Natural killer cell (primary cell): ENCODE results near the gene BRSK1. TPM values are rescaled to one million over a fixed set of nuclear protein-coding genes. Genes with fewer than 3 reads are reported as not detected.

Experiments used
- ATAC-seq, 3 donors: fragments of 150-1000 bp in 2 of 3; fragments of 200-7000 bp in 1 of 3; cut with Tn5 transposase; 1 replicate in 1 of 3; 2 replicates in 2 of 3; pipeline ENCODE4 v1.10.0; 2021; ENCODE audit warnings: mild to moderate bottlenecking in 2 of 3, moderate library complexity in 2 of 3
- DNase-seq, 2 donors: peaks; one replicate each; pipeline versions ENCODE4 v3.0.0 to v3.0.0-alpha.2; 2013 to 2021; ENCODE audit warnings: mixed read lengths in 1 of 2
- H3K27ac ChIP-seq: one replicate; pipeline ENCODE4 v1.5.1; 2013; ENCODE audit warnings: mild to moderate bottlenecking, low read length
- H3K27me3 ChIP-seq: one replicate; pipeline ENCODE4 v1.6.1; 2013; ENCODE audit warnings: low read length; ENCODE audit not compliant: control insufficient read depth, insufficient read depth
- H3K36me3 ChIP-seq: one replicate; pipeline ENCODE4 v1.6.1; 2013; ENCODE audit warnings: low read length; ENCODE audit not compliant: control insufficient read depth, insufficient read depth
- H3K4me1 ChIP-seq: one replicate; pipeline ENCODE4 v1.6.1; 2013; ENCODE audit warnings: low read length; ENCODE audit not compliant: control insufficient read depth, insufficient read depth
- H3K4me3 ChIP-seq: one replicate; pipeline ENCODE4 v1.5.1; 2013; ENCODE audit warnings: low read length
- H3K9me3 ChIP-seq: one replicate; pipeline ENCODE4 v1.6.1; 2013; ENCODE audit warnings: low read length; ENCODE audit not compliant: control insufficient read depth, insufficient read depth
- H3K27ac Mint-ChIP-seq, 2 donors: one replicate each; pipeline ENCODE4 v1.8.0; 2022; ENCODE audit warnings: mild to moderate bottlenecking in 2 of 2, mixed read lengths in 2 of 2, moderate library complexity in 1 of 2
- H3K27me3 Mint-ChIP-seq, 2 donors: one replicate each; pipeline ENCODE4 v1.8.0; 2022; ENCODE audit warnings: low read depth in 2 of 2, mixed read lengths in 2 of 2
- H3K36me3 Mint-ChIP-seq: one replicate; pipeline ENCODE4 v1.8.0; 2022; ENCODE audit warnings: mixed read lengths
- H3K4me1 Mint-ChIP-seq, 2 donors: one replicate each; pipeline ENCODE4 v1.8.0; 2022; ENCODE audit warnings: mixed read lengths in 2 of 2
- H3K4me3 Mint-ChIP-seq: one replicate; pipeline ENCODE4 v1.8.0; 2022; ENCODE audit warnings: mild to moderate bottlenecking, moderate library complexity, mixed read lengths
- H3K9me3 Mint-ChIP-seq, 2 donors: one replicate each; pipeline ENCODE4 v1.8.0; 2022; ENCODE audit warnings: mixed read lengths in 2 of 2
- CTCF ChIP-seq: fragments of 200-600 bp; IDR thresholded peaks from one replicate; pipeline ENCODE4 v1.8.0; 2022; ENCODE audit warnings: antibody characterized with exemption
- WGBS: methylation state at CpG from one replicate; pipeline ENCODE4 v1.1.7; 2013; ENCODE audit warnings: missing lambda C conversion rate; ENCODE audit not compliant: insufficient coverage; 5-methylcytosine and 5-hydroxymethylcytosine counted together
- intact Hi-C: fragments of 100-400 bp; cut with micrococcal nuclease; formaldehyde crosslinking; loops from one replicate; pipeline ENCODE4 v1.14.2; 2022
- total RNA-seq, 4 donors: library from RNA; stranded (reverse); fragments of 120-200 nt in 1 of 4; gene quantifications; one replicate each; pipeline versions ENCODE4 v1.2.3 to v1.2.4, GENCODE V29; 2013 to 2022

The BRSK1 gene
- total RNA-seq, 3 donors from 2014 or later (not counting 1 experiment from before 2014, with no cell fraction given): 6.0 to 9.8 (median 6.5) TPM

- H3K4me1 ChIP-seq: peaks cover 15% of the 10 kb centered on the region
- ATAC-seq: no peak
- no peaks in the 10 kb centered on the region for H3K27me3 Mint-ChIP-seq
- H3K36me3 Mint-ChIP-seq: no peaks in the 10 kb centered on the region
- no peak overlapping the region for H3K27ac ChIP-seq
- no peaks in the 10 kb centered on the region for H3K9me3 Mint-ChIP-seq
- H3K4me3 ChIP-seq: no peak overlapping the region
- intact Hi-C loops: no loop called here
- no peak overlapping the region for H3K27ac Mint-ChIP-seq
- no peaks in the 10 kb centered on the region for H3K9me3 ChIP-seq
- H3K4me3 Mint-ChIP-seq: no peak overlapping the region
- WGBS: 93% methylated on average over 17 of the region's 17 CpGs
- no peaks in the 10 kb centered on the region for H3K36me3 ChIP-seq
- no peak for TF ChIP-seq CTCF
- DNase-seq: no peak
- H3K4me1 Mint-ChIP-seq: peaks cover 0 to 12% of the 10 kb centered on the region in 2 donors
- H3K27me3 ChIP-seq: no peaks in the 10 kb centered on the region
Measured at GRCh38 chr19:55305983-55306562, 22.3 kb downstream of the BRSK1 start.

GRCh38 chr19:55306712-55307111 is 22.9 kb downstream of the BRSK1 start:
- H3K27ac Mint-ChIP-seq: no peak overlapping the region
- Histone ChIP-seq H3K4me1 (peaks cover 8% of the 10 kb centered on the region), H3K36me3 (no peaks in the 10 kb centered on the region), H3K9me3 (no peaks in the 10 kb centered on the region), H3K4me3 (no peak overlapping the region), H3K27me3 (no peaks in the 10 kb centered on the region), H3K27ac (no peak overlapping the region)
- H3K4me1 Mint-ChIP-seq: peaks cover 0 to 6% of the 10 kb centered on the region in 2 donors
- H3K9me3 Mint-ChIP-seq: no peaks in the 10 kb centered on the region
- TF ChIP-seq CTCF: no peak
- ATAC-seq (no peak), DNase-seq (no peak)
- H3K4me3 Mint-ChIP-seq: no peak overlapping the region
- no peaks in the 10 kb centered on the region for H3K36me3 Mint-ChIP-seq
- WGBS: 87% methylated on average over 3 of the region's 3 CpGs
- intact Hi-C loops: no loop called here
- H3K27me3 Mint-ChIP-seq: no peaks in the 10 kb centered on the region

GRCh38 chr19:55308281-55308680 is 24.5 kb downstream of the BRSK1 start:
- no peak overlapping the region for H3K27ac ChIP-seq
- H3K27me3 Mint-ChIP-seq: no peaks in the 10 kb centered on the region
- H3K36me3 ChIP-seq: no peaks in the 10 kb centered on the region
- no peaks in the 10 kb centered on the region for H3K4me1 Mint-ChIP-seq
- H3K4me3 ChIP-seq: no peak overlapping the region
- no peaks in the 10 kb centered on the region for H3K4me1 ChIP-seq
- no peaks in the 10 kb centered on the region for H3K36me3 Mint-ChIP-seq
- no peaks in the 10 kb centered on the region for H3K9me3 Mint-ChIP-seq
- ATAC-seq (no peak), DNase-seq (no peak)
- 92% methylated on average over 10 of the region's 11 CpGs for WGBS
- no peaks in the 10 kb centered on the region for H3K9me3 ChIP-seq
- H3K4me3 Mint-ChIP-seq: no peak overlapping the region
- no peak overlapping the region for H3K27ac Mint-ChIP-seq
- intact Hi-C loops: no loop called here
- H3K27me3 ChIP-seq: no peaks in the 10 kb centered on the region
- no peak for TF ChIP-seq CTCF

- H3K27ac Mint-ChIP-seq: no peak overlapping the region
- H3K4me3 Mint-ChIP-seq: no peak overlapping the region
- WGBS: 91% methylated on average over 5 of the region's 5 CpGs
- H3K36me3 ChIP-seq: no peaks in the 10 kb centered on the region
- H3K9me3 Mint-ChIP-seq: no peaks in the 10 kb centered on the region
- ATAC-seq (no peak), DNase-seq (no peak)
- no peak for TF ChIP-seq CTCF
- no peak overlapping the region for H3K4me3 ChIP-seq
- no peak overlapping the region for H3K27ac ChIP-seq
- no peaks in the 10 kb centered on the region for H3K27me3 Mint-ChIP-seq
- no peaks in the 10 kb centered on the region for H3K27me3 ChIP-seq
- H3K4me1 Mint-ChIP-seq: no peaks in the 10 kb centered on the region
- intact Hi-C loops: no loop called here
- H3K4me1 ChIP-seq: no peaks in the 10 kb centered on the region
- H3K36me3 Mint-ChIP-seq: no peaks in the 10 kb centered on the region
- H3K9me3 ChIP-seq: no peaks in the 10 kb centered on the region
Measured at GRCh38 chr19:55309448-55309847, 25.7 kb downstream of the BRSK1 start.
